Activated CD4-positive, CD25-positive, alpha-beta regulatory T cell (primary cell): Measurements from ENCODE around the gene ELK3.

Experiments used
- DNase-seq, 4 experiments: peaks; one replicate each; lab custom pipeline; 2025; lab: John Stamatoyannopoulos, UW

The ELK3 gene

DNA sequence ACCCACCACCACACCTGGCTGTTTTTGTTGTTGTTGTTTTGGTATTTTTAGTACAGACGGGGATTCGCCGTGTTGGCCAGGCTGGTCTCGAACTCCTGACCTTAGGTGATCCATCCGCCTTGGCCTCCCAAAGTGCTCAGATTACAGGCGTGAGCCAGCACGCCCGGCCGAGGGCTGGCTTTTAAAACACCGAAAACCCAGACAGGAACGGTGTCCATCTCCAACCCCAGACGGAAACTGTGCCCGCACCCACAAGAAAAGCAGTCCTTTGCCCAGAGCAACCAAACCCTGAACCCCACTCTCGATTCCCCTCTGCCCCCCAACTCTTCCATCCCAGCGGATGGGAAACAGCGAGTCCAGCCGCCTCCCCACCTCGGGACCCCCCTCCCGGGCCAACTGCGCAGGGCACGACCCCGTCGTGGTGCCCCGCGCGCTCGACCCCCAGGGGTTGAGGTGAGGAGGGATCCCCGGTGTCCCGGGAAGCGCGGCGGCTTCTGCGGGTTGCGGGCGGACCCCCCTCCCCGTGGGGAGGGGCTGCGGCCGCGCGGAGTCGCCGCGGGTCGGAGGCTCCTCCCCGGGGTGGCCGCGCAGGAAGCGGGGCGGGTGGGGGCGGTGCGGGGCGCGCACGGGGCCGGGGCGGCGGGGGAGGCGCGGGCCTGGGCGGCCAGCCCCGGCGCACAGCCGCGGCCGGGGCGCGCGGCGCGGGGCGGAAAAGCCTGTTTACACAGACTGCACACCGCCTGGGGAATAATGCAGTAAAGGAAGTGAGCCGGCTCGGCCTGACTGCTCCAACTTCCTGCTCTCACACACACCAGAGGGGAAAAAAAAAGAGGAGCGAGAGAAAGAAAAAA is at the start of gene ELK3:
ELK3 (plus strand) TSS at position 651 of the 851 bp plus-strand sequence.
- DNase-seq, result peak in 3 of 4 experiments; percentile 20 to 43 (median 33)

DNA sequence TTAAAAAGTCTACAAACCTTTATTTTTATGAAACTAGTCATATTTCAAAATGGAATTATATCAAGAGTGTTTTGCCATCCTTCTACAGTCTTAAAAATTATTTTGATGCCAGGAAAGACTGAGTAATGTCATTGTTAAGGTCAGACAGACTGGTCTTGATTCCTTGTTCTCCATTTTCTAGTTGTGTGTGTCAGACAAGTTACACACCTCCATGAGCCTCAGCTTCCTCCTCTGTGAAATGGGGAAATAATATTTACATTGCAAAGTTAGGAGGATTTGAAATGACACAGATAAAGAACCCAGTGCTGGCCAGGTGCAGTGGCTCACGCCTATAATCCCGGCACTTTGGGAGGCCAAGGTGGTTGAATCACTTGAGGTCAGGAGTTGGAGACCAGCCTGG is 47.4 kb upstream of the ELK3 start:
- DNase-seq, result no peak

DNA sequence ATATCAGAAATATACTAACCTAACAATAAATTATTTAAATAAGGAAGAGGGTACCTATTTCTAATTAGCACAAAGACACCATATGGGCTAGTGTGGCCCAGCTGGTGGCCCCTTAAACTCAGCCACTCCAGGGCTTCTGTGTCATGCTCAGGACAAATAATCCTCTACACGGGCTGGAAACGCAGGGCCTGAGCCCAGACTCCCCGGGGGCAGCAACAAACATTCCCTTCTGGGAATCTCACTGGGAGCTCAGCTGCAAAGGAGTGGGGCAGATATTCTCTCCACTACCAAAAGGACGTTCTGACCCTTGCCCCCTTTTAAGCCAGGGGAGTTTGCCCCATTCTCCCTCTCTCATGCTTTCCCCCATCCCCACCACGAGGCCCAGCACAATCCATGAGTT is 43.7 kb upstream of the ELK3 start:
- DNase-seq, result no peak

DNA sequence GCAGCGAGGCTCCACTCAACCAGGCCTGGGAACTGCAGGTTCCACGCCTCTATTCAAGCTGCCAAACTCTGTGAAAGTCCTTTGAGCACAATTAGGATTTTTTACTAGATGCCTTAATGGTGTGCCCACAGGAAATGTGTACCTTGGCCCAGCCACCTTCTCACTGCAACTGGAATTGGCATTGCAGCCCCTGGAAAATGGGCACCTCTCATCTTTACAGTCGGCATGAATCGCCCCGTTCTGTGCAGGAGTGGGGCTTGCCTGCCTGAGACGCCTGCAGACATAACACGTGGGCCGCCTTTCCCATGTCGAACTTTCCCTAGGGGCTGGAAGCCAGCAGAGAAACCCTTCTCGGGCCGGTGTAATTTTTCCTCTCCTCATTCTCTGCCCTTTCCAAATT is 42.0 kb upstream of the ELK3 start:
- DNase-seq, result no peak

DNA sequence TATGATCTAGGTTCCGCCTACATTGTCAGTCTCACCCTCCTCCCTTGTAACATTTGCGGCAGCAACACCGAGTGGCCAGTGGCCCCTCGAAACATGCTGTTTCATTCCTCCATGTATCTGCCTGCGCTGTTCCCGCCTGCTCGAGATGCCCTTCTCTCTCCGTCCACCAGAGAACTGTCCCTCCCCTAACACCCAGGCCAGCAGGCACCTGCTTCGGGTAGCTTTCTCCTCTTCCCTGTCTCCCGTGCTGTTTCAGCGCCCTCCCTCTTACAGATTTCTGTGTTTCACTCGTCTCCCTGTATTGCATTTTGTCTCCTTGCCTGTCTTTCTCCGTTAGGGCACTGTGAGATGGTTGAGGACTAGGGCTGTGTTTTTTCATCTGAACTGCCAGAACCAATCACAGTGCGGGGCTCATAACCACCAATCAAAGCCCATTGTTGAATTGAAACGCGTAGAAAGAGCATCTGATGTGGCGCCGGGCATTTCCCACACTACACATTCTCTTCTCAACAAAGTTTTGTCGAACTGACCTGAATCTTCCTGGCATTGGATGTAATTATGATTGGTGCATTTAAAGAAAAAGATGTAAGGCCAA is 40.9 kb upstream of the ELK3 start:
- no peak for DNase-seq

DNA sequence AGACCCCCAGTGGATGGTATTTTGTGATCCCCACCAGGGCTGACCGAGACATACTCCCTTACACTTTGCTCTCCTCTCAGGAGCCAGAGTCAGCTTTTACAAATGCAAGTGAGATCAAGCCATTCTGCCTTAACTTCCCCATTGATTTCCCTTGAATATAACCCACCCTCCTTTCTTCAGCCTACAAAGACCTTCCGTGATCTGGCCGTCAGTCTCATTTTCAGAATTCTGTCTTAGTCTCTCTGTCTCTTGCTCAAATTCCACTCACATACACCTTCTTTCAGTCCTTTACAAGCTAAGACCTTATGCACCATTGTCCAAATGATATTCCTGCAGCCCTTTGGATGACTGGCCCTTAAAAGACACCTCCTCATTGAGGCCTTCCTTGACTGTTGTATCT is 39.0 kb upstream of the ELK3 start:
- DNase-seq, result no peak

DNA sequence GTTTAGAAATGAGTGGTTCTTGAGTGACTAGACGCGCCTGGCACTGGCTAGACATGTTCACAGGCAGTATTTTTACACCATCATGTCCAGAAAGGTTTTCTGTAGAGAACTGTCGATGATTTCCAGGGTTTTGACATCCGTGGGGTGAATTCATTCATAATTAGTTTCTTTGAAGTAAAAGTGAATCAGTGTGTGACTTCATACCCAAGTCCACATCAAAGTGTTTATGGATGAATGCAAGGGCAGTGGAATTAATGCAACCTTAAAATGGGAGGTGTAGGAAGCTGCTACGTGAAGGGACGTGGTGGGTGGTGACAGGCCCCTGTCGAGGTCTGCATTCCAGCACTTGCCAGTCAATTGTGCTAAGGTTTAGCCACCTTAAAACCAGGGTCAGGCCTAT is 38.4 kb upstream of the ELK3 start:
- no peak for DNase-seq

DNA sequence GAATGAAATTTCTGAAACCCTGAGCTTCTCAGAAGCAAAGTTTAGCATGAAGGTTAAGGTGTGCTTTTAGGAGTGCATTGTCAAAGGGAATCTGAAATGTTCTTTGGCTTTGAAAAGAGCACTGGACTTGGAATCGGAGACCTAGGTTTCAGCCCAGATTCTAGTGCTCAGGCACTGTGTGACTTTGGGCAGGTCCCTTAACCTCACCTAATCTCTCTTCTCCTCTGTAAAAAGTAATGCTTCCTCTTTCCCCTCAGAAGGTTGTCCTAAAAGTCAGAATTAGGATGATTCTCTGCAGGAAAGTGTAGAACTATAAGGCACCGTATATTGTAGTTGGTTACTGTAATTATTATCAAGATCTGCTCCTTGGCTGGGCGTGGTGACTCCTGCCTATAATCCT is 38.0 kb upstream of the ELK3 start:
- DNase-seq, result no peak

DNA sequence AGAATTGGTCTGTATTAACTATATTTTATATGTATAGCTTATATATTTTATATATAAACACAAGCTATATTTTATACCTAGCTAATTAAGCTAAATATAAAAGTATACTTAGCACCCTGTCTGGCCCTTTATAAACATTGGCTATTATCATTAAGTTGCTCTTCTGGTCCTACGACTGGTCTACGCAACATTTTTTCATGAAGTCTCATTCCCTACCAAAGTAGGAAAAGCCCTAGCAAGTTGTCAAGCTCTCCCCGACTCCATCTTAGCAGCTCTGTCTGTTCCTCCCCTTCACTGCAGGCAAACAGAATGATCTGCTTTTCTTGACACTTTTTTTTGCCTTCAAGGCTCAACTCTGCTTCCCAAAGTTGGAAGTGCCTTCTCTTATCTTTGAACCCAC is 36.7 kb upstream of the ELK3 start:
- DNase-seq, result no peak

DNA sequence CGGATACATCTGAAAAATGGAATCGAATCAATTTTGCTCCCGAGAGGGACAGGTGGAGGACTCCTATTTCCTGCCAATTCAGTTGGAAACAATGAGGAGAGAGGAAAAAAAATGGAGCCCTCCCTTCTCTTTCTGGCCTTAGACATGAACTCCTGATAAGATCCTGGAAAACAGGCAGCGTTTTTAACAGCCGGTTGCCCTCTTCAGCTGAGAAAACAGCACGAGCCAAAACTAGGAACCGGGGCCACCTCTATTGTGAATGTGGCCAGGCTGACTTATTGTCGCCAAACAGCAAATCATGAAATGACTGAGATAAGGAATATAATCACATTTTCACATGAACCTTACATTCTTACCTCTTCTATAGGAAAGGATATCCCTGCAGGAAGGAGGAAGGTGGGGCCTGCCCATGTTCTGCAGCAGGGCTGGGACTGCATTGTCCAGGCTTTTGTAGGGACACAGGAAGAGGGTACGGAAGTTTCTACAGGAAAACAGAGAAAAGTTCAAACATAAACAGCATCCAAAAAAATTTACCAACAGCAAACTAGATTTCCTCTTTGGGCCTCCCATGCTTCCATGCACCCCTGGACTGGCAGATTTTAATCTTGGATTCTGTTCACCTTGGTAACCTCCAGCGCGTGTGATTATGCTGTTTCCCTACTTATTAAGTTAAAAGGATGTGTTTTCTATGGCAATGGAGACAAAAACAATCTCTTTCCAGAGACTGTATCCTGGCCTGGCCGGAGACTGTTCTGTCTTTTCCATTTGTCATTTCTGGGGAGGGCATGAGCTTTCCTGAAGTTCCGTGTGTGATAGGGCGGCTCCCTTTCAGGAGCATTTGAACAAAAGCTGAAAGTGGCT is 29.0 kb upstream of the ELK3 start:
- no peak for DNase-seq

DNA sequence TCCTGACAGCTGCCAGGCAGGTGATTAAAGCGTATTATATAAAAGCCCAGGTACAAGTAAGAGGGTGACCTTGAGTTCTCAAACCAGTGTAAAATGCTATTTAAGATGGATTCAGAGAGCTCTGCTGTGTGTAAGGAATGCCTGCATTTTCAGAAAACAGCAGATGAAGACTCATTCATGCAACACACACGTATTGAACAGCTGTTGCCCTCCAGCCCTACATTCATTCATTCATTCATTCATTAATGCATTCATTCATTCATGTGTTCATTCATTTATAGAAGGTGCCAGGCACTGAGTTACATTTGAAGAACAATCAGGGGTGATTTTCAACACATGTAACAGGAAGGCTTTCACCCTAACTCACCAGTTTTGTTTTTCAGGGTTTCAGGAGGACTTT is 27.4 kb upstream of the ELK3 start:
- no peak for DNase-seq

DNA sequence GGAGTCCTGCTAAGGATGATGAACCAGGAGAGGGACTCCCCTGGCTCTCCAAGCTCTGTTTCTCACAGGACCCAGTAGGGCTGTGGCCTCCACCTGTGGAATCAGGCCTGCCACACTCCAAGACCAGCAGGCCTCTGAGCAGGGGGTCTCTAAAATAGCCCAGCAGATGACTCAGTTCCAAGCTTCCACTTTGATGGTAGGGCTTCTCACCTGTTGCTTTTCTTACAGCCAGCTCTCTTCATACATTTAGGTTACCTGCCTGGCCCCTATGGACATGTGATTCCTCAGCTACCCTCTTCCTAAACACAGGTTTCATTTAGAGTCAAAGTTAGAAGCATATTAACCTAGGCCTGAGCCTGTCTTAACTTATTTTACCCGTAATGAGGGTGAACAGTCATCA is 26.7 kb upstream of the ELK3 start:
- DNase-seq, result no peak

DNA sequence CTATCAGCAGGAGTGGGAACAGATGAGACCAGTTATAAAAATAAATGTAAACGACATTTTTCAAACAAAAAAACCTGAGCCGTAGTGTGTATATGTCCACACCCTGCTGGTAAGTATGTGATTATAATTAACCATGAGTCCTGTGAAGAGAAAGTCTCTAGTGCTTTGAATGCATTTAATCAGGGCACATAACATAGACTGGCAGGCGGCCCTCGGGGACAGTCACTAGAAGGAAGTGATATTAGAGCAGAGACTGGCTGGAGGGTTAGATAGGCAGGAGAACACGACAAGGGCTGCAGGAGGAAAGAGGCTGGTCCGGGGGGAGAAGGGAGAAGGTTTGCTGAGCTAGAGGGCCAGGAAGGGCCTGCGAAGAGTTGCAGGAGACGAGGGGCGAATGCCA is 23.8 kb upstream of the ELK3 start:
- no peak for DNase-seq

DNA sequence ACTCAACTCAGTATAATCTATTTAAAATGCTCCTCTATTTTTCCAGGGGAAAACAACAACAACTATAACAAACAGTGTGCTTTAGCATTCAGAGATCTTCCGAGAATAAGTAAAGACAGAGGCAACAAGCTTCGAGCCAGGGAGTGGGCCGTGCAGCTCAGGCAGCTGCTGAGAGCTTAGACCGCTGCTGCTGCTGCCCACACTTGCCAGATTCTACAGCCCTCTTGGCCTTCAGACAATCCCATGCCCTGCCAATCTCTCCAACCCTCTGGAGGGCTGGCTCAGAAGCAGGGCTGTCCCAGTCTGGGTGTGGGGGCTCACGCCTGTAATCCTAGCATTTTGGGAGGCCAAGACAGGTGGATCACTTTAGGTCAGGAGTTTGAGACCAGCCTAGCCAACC is 23.4 kb upstream of the ELK3 start:
- no peak for DNase-seq

DNA sequence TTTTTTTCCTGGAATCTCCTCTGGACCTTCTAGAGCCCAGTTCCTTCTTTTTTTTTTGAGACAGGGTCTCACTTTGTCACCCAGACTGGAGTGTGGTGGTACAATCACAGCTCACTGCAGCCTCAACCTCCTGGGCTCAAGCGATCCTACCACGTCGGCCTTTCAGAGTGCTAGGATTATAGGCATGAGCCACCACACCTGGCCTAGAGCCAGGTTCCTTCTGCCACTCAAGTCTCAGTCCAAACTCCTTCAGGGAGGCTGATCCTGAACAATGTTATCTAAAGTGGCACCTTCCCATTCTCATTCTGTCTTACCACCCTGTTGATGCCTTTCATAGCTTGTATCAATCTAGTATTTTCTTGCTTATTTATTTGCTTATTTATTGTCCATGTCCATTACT is 22.3 kb upstream of the ELK3 start:
- DNase-seq, result no peak

DNA sequence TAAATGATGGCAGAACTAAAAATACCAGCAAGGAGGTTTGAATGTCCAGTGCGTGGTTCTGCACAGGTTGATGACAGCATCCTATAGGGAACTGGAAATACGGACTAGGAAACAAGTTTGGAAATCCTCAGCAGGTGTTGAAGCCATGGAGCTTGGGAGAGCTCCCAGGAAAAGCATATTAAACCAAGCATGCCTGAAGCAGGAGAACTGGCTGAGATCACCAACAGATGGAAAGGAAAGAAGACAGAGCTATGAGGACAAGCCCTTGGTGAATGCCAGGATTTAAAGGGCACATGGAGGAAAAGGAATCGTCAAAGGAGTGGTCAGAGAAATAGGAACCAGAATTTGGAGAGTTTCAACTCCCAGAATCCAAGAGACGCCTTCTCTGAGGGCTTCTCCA is 21.2 kb upstream of the ELK3 start:
- no peak for DNase-seq

DNA sequence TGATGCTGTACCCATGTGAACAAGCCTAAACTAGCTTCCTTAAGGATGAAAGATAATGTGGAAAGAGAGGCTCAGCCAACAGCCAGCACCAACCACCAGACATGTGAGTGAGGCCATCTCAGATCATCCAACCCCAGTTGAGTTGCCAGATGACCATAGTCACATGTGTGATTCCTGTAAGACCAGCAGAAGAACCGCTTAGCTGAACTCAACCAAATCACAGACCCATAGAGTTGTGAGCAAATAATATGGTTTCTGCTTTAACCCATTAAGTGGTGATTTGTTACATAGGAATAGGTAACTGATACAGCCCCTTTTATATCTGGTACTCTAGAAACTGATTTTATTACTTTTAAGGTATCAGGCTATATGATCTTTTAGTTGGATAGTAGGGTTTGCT is 17.6 kb upstream of the ELK3 start:
- DNase-seq, result no peak

DNA sequence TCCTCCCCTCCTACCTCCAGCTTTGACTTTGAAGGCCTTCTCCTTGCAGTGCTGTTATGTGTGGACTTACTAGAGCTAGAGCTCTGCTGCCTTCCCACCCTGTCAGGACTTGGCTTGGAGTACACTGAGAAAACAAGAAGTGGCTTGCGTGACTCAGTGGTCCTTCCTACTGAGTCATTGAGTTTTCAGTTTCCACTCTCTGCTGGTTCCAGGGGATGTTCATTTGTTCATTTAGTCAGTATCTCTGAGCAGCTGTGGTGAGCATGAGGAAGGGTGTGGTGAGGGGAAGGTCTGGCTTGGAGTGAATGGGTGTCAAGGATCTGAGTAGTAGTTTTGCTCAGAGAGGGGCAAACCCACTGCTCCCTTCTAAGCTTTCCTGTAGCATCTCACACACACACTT is 17.2 kb upstream of the ELK3 start:
- DNase-seq, result peak in 1 of 4 experiments; percentile 17

DNA sequence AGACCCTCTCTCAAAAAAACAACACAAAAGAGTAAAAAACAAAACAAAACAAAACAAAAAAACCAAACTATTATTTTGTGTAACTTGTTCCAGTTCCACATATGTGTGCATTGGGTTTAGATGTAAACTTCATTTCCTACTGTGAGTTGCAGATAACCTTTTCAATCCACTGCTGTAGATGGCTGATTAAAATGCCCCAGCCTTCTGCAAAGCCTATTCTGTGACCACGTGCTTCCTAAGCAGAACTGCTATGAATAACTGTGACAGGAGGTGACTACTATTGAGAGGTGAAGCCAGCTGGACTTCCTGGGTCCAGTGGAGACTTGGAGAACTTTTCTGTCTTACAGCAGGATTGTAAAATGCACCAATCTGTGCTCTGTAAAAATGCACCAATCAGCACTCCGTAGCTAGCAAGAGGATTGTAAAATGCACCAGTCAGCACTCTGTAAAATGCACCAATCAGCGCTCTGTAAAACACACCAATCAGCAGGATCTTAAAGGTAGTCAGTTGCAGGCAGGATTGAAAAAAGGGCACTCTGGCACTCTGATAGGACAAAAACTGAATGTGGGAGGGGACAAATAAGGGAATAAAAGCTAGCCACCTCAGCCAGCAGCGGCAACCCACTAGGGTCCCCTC is 10.3 kb upstream of the ELK3 start:
- DNase-seq, result no peak

DNA sequence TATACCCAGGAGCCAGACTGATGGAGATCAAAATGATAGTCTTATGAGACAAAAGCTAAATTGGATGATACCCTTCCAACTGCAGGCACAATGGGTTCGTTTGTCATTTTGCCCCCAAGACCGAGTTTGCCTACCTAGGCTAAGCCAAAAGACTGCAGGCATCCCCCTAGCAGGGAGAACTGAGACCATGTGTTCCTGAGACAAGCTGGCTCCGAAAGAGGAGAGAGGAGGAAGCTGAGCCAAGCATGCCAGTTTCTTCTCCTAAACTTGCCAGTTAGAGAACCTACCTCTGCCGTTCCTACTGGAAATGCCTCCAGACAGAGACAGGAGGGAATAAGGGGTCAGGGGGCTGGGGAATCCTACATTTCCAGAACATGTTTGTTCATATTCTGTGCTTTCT is 8.3 kb upstream of the ELK3 start:
- DNase-seq, result no peak

DNA sequence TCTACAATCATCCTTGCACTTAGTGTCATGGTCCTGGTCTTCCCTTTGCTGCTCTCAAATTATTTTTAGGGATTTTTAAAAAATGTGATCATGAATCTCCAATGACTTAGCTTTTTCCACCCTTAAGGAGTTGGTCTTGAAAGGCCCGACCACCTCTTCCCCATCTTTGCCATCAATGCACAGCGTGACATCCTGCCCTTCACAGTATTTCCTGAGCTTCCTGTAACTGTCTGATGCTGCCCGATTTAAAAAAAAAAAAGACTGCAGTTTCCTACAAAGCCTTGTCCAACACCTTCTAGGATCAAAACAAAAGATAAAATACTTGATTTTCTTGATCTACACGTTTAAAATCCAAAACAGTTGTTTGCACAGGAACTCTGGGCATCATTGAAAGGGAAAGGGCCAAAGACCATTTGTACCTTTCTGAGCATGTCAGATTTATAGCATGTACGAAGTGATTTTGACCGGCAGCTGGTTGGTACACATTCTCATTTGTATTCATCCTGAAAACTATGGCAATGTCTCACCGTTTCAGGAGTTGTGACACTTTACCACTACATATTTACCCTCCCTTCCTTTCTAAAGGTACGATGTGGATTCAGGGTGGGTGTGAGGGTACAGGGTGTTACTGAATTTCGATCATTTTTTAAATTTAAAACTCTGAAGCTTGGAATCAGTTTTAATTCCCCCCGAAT is 7.4 kb upstream of the ELK3 start:
- DNase-seq, result no peak

DNA sequence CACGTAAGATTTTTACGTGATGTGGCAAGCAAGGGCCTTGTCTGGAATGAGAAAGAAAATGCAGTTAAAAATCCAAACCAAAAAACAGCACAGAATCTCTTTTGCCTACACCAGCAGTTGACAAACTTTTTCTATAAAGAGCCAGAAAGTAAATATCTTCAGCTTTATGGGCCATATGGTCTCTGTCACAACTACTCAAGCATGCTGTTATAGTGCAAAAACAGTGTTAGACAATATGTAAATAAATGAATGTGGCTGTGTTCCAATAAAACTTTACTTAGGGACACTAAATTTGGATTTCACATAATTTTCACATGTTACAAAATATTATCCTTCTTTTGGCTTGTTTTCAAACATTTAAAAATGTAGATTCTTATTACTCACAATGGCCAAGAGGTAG is 6.2 kb upstream of the ELK3 start:
- no peak for DNase-seq
